Measurements from ENCODE around the gene SLC2A4RG. TPM values are rescaled to one million over a fixed set of nuclear protein-coding genes. Genes with fewer than 3 reads are reported as not detected.

Gene SLC2A4RG
- total and polyA plus RNA-seq, 2 donors (not counting 3 experiments of a cell fraction or from before 2014, with no cell fraction given) = 41.7 to 69.4 TPM

DNA sequence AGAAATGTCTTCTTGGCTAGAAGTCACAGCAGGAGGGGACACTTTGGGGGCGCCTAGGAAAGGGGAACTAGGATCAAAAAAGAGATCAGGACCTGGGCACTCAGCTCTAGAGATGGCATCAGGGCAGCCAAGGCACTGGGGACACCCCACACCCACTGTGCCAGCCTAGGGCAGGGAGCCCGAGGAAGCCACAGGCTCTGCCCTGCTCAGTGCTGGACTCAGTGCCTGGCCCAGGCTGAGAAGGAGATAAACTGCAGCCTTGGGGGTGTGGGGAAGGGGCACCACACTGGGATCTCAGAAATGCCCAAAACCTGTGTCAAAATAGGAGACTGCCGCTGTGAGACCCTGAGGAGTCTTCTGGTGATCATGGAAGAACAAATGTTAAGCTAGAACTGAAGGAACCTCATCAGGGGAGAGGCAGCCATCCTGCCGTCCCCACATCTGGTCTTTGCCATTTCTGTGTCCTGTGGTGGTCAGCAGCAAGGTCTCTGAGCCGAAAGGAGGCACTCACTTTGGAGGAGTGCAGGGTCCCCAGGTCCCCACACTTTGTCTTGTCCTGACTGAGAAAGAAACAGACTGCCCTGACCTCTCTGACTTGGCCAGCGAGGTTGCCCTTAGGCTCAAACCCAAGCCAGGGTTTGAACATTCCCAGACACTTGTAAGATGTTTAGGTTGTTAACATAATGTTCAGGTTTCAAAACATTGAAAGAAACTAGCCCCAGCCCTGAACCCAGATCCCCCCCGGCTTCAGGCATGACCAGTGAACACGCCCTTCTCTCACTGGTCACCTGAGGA is 34.1 kb upstream of the SLC2A4RG start:
- FAIRE-seq = no peak
- Histone ChIP-seq H3K9me3 (replicated peaks; ENCODE audit: control insufficient read depth, insufficient read depth, low read length) (no peaks in the 10 kb centered on the region), H3K4me1 (ENCODE audit: control insufficient read depth, extremely low read depth, insufficient read depth, low read length) (peaks cover 14% of the 10 kb centered on the region), H4K20me1 (replicated peaks; ENCODE audit: control insufficient read depth, extremely low read depth, insufficient read depth, low read length) (no peaks in the 10 kb centered on the region), H2AFZ (ENCODE audit: low read depth, low read length) (no peak overlapping the region), H3K27me3 (ENCODE audit: control insufficient read depth in 2 of 2, insufficient read depth in 2 of 2, low read length in 2 of 2) (no peaks in the 10 kb centered on the region), H3K27ac (ENCODE audit: insufficient read depth, low read depth, low read length) (no peak overlapping the region), H3K4me2 (ENCODE audit: insufficient read depth, low read length) (no peak overlapping the region), H3K4me3 (replicated peaks in 1 of 3; ENCODE audit: insufficient read depth in 1 of 3, low read depth in 1 of 3, low read length in 3 of 3) (no peak overlapping the region), H3K9ac (replicated peaks; ENCODE audit: extremely low read depth, insufficient read depth, low read length) (no peak overlapping the region), H3K79me2 (ENCODE audit: control insufficient read depth, insufficient read depth, low read length) (peaks cover 41% of the 10 kb centered on the region), H3K36me3 (ENCODE audit: control insufficient read depth in 2 of 2, extremely low read depth in 1 of 2, insufficient read depth in 2 of 2, low read length in 2 of 2) (peaks cover 8 to 22% of the 10 kb centered on the region in 2 experiments), H3K9me1 (replicated peaks; ENCODE audit: control insufficient read depth, extremely low read depth, insufficient read depth, low read length) (no peaks in the 10 kb centered on the region)
- ChIA-PET CTCF (no interaction called here), POLR2A (no interaction called here)
- dilution Hi-C loops (cut with MboI; ENCODE audit: extremely low pct_ligation_motif_present, low sequenced_read_pairs) (no loop called here), intact Hi-C loops (cut with micrococcal nuclease) (loop anchor here (2.0 to 5.0 kb wide), 4 partner anchors 35 to 252 kb away; partner anchors contain the start of genes GMEB2, RTEL1 and UCKL1)
- TF ChIP-seq, protein P1, sequence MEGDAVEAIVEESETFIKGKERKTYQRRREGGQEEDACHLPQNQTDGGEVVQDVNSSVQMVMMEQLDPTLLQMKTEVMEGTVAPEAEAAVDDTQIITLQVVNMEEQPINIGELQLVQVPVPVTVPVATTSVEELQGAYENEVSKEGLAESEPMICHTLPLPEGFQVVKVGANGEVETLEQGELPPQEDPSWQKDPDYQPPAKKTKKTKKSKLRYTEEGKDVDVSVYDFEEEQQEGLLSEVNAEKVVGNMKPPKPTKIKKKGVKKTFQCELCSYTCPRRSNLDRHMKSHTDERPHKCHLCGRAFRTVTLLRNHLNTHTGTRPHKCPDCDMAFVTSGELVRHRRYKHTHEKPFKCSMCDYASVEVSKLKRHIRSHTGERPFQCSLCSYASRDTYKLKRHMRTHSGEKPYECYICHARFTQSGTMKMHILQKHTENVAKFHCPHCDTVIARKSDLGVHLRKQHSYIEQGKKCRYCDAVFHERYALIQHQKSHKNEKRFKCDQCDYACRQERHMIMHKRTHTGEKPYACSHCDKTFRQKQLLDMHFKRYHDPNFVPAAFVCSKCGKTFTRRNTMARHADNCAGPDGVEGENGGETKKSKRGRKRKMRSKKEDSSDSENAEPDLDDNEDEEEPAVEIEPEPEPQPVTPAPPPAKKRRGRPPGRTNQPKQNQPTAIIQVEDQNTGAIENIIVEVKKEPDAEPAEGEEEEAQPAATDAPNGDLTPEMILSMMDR (IDR thresholded peaks at IDR 0.05; ENCODE audit: extremely low read depth in 1 of 2, insufficient read depth in 1 of 2, low read depth in 1 of 2, low read length in 2 of 2) = no peak
- TF ChIP-seq MYC (IDR thresholded peaks at IDR 0.05; ENCODE audit: low read depth, low read length) = no peak
- TF ChIP-seq GATA2 (IDR thresholded peaks at IDR 0.05; ENCODE audit: insufficient read depth, insufficient read length, low read depth, low read length) = no peak
- TF ChIP-seq POLR2A (IDR thresholded peaks at IDR 0.05; ENCODE audit: low read depth, low read length) = no peak
- TF ChIP-seq EZH2 (IDR thresholded peaks at IDR 0.05; ENCODE audit: borderline replicate concordance, low read depth, low read length, severe bottlenecking) = no peak
- no peak for TF ChIP-seq JUN (IDR thresholded peaks at IDR 0.05; ENCODE audit: borderline replicate concordance, insufficient read depth, insufficient read length, low read depth)
- no peak for TF ChIP-seq POLR2AphosphoS5 (IDR thresholded peaks at IDR 0.05; ENCODE audit: insufficient read depth, low read depth, low read length)
- TF ChIP-seq FOS (IDR thresholded peaks at IDR 0.05; ENCODE audit: borderline replicate concordance, insufficient read depth, low read length) = no peak
- TF ChIP-seq, protein P2, sequence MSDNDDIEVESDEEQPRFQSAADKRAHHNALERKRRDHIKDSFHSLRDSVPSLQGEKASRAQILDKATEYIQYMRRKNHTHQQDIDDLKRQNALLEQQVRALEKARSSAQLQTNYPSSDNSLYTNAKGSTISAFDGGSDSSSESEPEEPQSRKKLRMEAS (IDR thresholded peaks at IDR 0.05; ENCODE audit: insufficient read depth, insufficient read length) = no peak
- BruUV-seq (replicated peaks) = no TSS peak
- DNase-seq (ENCODE audit: low read depth, low spot score) = no peak
